SK-N-SH (cell line): ENCODE measurements around the gene ADCY10. TPM values are rescaled to one million over a fixed set of nuclear protein-coding genes. Genes with fewer than 3 reads are reported as not detected.

Experiments used
- CTCF ChIA-PET: fragments of 300-600, 350-600 bp; formaldehyde crosslinking; extraction: SDS; loops from one replicate; lab custom pipeline; 2021; lab: Yijun Ruan, JAX
- POLR2A ChIA-PET: fragments of 350-600 bp; sonication (Branson Sonifier 250); formaldehyde crosslinking; extraction: SDS; loops from one replicate; lab custom pipeline; 2020; ENCODE audit warnings: antibody characterized with exemption, inconsistent platforms; lab: Yijun Ruan, JAX
- DNase-seq: peaks from one replicate; pipeline ENCODE4 v3.0.0; 2012
- H2AFZ ChIP-seq: fragments of 200-600 bp; sonication (generic); 2 replicates; pipeline ENCODE4 v1.8.1; 2016; ENCODE audit warnings: antibody characterized with exemption, mild to moderate bottlenecking, low read depth
- H3F3A ChIP-seq: fragments of 200-600 bp; sonication (generic); replicated peaks from 2 replicates; pipeline ENCODE3; 2016; ENCODE audit warnings: antibody characterized with exemption, mild to moderate bottlenecking; ENCODE audit not compliant: insufficient read depth
- H3K27ac ChIP-seq, 2 experiments: fragments of 200-500 bp in 1 of 2; fragments of 200-600 bp in 1 of 2; sonication (Bioruptor generic) in 1 of 2; sonication (generic), shearing (Covaris generic) in 1 of 2; 2 replicates each; pipeline versions ENCODE4 v1.5.1 to v1.6.1; 2014 to 2016; ENCODE audit warnings: low read depth in 2 of 2, inconsistent platforms in 1 of 2, low read length in 1 of 2, mild to moderate bottlenecking in 1 of 2, mixed read lengths in 1 of 2
- H3K27me3 ChIP-seq: fragments of 200-600 bp; sonication (generic), shearing (Covaris generic); 2 replicates; pipeline ENCODE4 v1.6.1; 2016; ENCODE audit warnings: mixed run types; ENCODE audit not compliant: insufficient read depth
- H3K36me3 ChIP-seq, 2 experiments: fragments of 200-500 bp in 1 of 2; fragments of 200-600 bp in 1 of 2; sonication (Bioruptor generic) in 1 of 2; sonication (generic) in 1 of 2; replicated peaks in 1 of 2; 2 replicates each; pipeline versions ENCODE3 to v1.5.1; 2014 to 2016; ENCODE audit warnings: low read length in 1 of 2, mild to moderate bottlenecking in 1 of 2; ENCODE audit not compliant: insufficient read depth in 2 of 2, control insufficient read depth in 1 of 2
- H3K4me1 ChIP-seq, 2 experiments: fragments of 200-500 bp in 1 of 2; fragments of 200-600 bp in 1 of 2; sonication (Bioruptor generic) in 1 of 2; sonication (generic), shearing (Covaris generic) in 1 of 2; 2 replicates each; pipeline versions ENCODE4 v1.5.1 to v1.6.1; 2014 to 2016; ENCODE audit warnings: low read depth in 1 of 2, low read length in 1 of 2, mixed run types in 1 of 2; ENCODE audit not compliant: insufficient read depth in 2 of 2, control insufficient read depth in 1 of 2
- H3K4me2 ChIP-seq: fragments of 200-600 bp; sonication (generic), shearing (Covaris generic); 2 replicates; pipeline ENCODE4 v1.6.1; 2017; ENCODE audit warnings: mixed run types
- H3K4me3 ChIP-seq, 2 experiments: fragments of 200-500 bp in 1 of 2; fragments of 200-600 bp in 1 of 2; sonication (Bioruptor generic) in 1 of 2; sonication (generic), shearing (Covaris generic) in 1 of 2; 2 replicates each; pipeline versions ENCODE4 v1.5.1 to v1.8.1; 2014 to 2016; ENCODE audit warnings: low read depth in 2 of 2, inconsistent platforms in 1 of 2, low read length in 1 of 2, mild to moderate bottlenecking in 1 of 2, mixed read lengths in 1 of 2, moderate library complexity in 1 of 2
- H3K79me2 ChIP-seq: fragments of 200-600 bp; sonication (generic); 2 replicates; pipeline ENCODE4 v1.8.1; 2017; ENCODE audit warnings: mild to moderate bottlenecking; ENCODE audit not compliant: insufficient read depth
- H3K9ac ChIP-seq: fragments of 200-600 bp; sonication (generic); 2 replicates; pipeline ENCODE4 v1.6.1; 2017; ENCODE audit warnings: mixed run types
- H3K9me2 ChIP-seq: fragments of 200-600 bp; sonication (generic); 2 replicates; pipeline ENCODE4 v1.6.1; 2017; ENCODE audit warnings: mixed run types
- H3K9me3 ChIP-seq: fragments of 200-600 bp; sonication (generic); 2 replicates; pipeline ENCODE4 v1.6.1; 2017; ENCODE audit warnings: mixed run types, mild to moderate bottlenecking, moderate library complexity
- H4K20me1 ChIP-seq: fragments of 200-600 bp; sonication (generic); 2 replicates; pipeline ENCODE4 v1.6.1; 2017; ENCODE audit warnings: mild to moderate bottlenecking, mixed run types; ENCODE audit not compliant: insufficient read depth
- CHD2 ChIP-seq: fragments of 150-350 bp; IDR thresholded peaks from 2 replicates; pipeline ENCODE4 v1.6.1; 2018; ENCODE audit warnings: low read length; ENCODE audit not compliant: partially characterized antibody
- FOSL2 ChIP-seq: IDR thresholded peaks from 2 replicates; pipeline ENCODE4 v1.4.0; 2012; ENCODE audit warnings: low read depth, mild to moderate bottlenecking, moderate library complexity, borderline replicate concordance
- FOXM1 ChIP-seq: IDR thresholded peaks from 2 replicates; pipeline ENCODE4 v1.4.0; 2012; ENCODE audit warnings: low read depth, mild to moderate bottlenecking
- GABPA ChIP-seq: IDR thresholded peaks from 2 replicates; pipeline ENCODE4 v1.4.0; 2012; ENCODE audit warnings: low read depth, mild to moderate bottlenecking
- GATA2 ChIP-seq: sonication (generic); formaldehyde crosslinking; IDR thresholded peaks from 2 replicates; pipeline ENCODE4 v1.5.0; 2020; ENCODE audit warnings: mild to moderate bottlenecking, missing genetic modification reagents
- MAX ChIP-seq: IDR thresholded peaks from 2 replicates; pipeline ENCODE4 v1.4.0; 2012; ENCODE audit warnings: low read depth
- MXI1 ChIP-seq: IDR thresholded peaks from 2 replicates; pipeline ENCODE4 v1.6.1; 2012; ENCODE audit warnings: mild to moderate bottlenecking, low read depth, low read length, improper control_type of control experiment
- NFIC ChIP-seq: IDR thresholded peaks from 2 replicates; pipeline ENCODE4 v1.4.0; 2012; ENCODE audit warnings: borderline replicate concordance
- NRF1 ChIP-seq: IDR thresholded peaks from 2 replicates; pipeline ENCODE4 v1.6.1; 2012; ENCODE audit warnings: low read depth, mild to moderate bottlenecking, low read length
- PBX3 ChIP-seq: IDR thresholded peaks from 2 replicates; pipeline ENCODE4; 2012
- POLR2AphosphoS5 ChIP-seq: IDR thresholded peaks from 2 replicates; pipeline ENCODE4 v1.6.1; 2012; ENCODE audit warnings: low read depth, low read length
- RCOR1 ChIP-seq: fragments of 150-350 bp; IDR thresholded peaks from 2 replicates; pipeline ENCODE4 v1.6.1; 2017; ENCODE audit warnings: antibody characterized with exemption, low read length
- REST ChIP-seq: IDR thresholded peaks from 2 replicates; pipeline ENCODE4 v1.6.1; 2012; ENCODE audit warnings: mild to moderate bottlenecking, low read depth, low read length, moderate library complexity
- RFX5 ChIP-seq: IDR thresholded peaks from 2 replicates; pipeline ENCODE4 v1.6.1; 2012; ENCODE audit warnings: mild to moderate bottlenecking, improper control_type of control experiment, low read length
- RXRA ChIP-seq: IDR thresholded peaks from 2 replicates; pipeline ENCODE4 v1.4.0; 2012; ENCODE audit warnings: low read depth, mild to moderate bottlenecking, borderline replicate concordance
- SIN3A ChIP-seq: IDR thresholded peaks from 2 replicates; pipeline ENCODE4 v1.6.1; 2012; ENCODE audit warnings: low read depth, mild to moderate bottlenecking, low read length, moderate library complexity, borderline replicate concordance
- SMC3 ChIP-seq: IDR thresholded peaks from 2 replicates; pipeline ENCODE4 v1.6.1; 2012; ENCODE audit warnings: low read depth, low read length, improper control_type of control experiment
- TAF1 ChIP-seq: IDR thresholded peaks from 2 replicates; pipeline ENCODE4 v1.6.1; 2012; ENCODE audit warnings: low read depth, mild to moderate bottlenecking, low read length, moderate library complexity, borderline replicate concordance
- TCF12 ChIP-seq: IDR thresholded peaks from 2 replicates; pipeline ENCODE4 v1.4.0; 2012
- TEAD4 ChIP-seq: IDR thresholded peaks from 2 replicates; pipeline ENCODE4 v1.4.0; 2012; ENCODE audit warnings: mild to moderate bottlenecking, borderline replicate concordance; ENCODE audit not compliant: insufficient read depth
- USF1 ChIP-seq: IDR thresholded peaks from 2 replicates; pipeline ENCODE4 v1.4.0; 2012; ENCODE audit warnings: low read depth, borderline replicate concordance
- USF2 ChIP-seq: fragments of 150-350 bp; IDR thresholded peaks from 2 replicates; pipeline ENCODE4 v1.6.1; 2017; ENCODE audit warnings: antibody characterized with exemption, low read length, low read depth, borderline replicate concordance
- YY1 ChIP-seq: IDR thresholded peaks from 2 replicates; pipeline ENCODE4 v1.4.0; 2012; ENCODE audit warnings: low read depth, mild to moderate bottlenecking
- ZBTB33 ChIP-seq: IDR thresholded peaks from 2 replicates; pipeline ENCODE4 v1.4.0; 2012; ENCODE audit warnings: low read depth, borderline replicate concordance
- WGBS: methylation state at CpG from one replicate; pipeline ENCODE4 v1.1.6; 2017; ENCODE audit warnings: low lambda C conversion rate; 5-methylcytosine and 5-hydroxymethylcytosine counted together
- polyA plus RNA-seq, 3 experiments: library from polyadenylated mRNA; depleted of rRNA; stranded (reverse); fragments of >200 nt; gene quantifications; 2 replicates each; pipeline ENCODE4 v1.2.3, GENCODE V29; 2012

The ADCY10 gene
- polyA plus RNA-seq, 1 of the 3 experiments (the other 2 are of a cell fraction) = 0.10 TPM

GRCh38 chr1:167936068-167936929 is 22.4 kb upstream of the ADCY10 start, which contains the start of gene DCAF6:
Gene DCAF6 (plus strand): TSS chr1:167936683. CDS start chr1:167936912, 229 bp downstream.
- Histone ChIP-seq H3F3A (peaks cover 10% of the 10 kb centered on the region), H3K9ac (peak within 1 kb of the TSS; percentile 94), H3K27me3 (no peaks in the 10 kb centered on the region), H3K9me2 (no peaks in the 10 kb centered on the region), H2AFZ (peak within 1 kb of the TSS; percentile 69), H4K20me1 (peaks cover 34% of the 10 kb centered on the region), H3K27ac (peak within 1 kb of the TSS; percentile 94 to 100), H3K36me3 (no peaks in the 10 kb centered on the region), H3K4me2 (peak within 1 kb of the TSS; percentile 89), H3K9me3 (no peaks in the 10 kb centered on the region), H3K79me2 (peaks cover 87% of the 10 kb centered on the region), H3K4me3 (peak within 1 kb of the TSS; percentile 71 to 81), H3K4me1 (peaks cover 8 to 27% of the 10 kb centered on the region in 2 experiments; a peak in 3 of 4 replicates)
- peak; percentile 97 for DNase-seq
- ChIA-PET POLR2A (interaction anchor here (1.0 to 1.3 kb wide), 3 partner anchors 200 to 214 kb away, joined by 3 read pairs; partner anchors contain the start of gene MPZL1), CTCF (interaction anchor here (0.6 to 1.1 kb wide), 7 partner anchors 15 to 163 kb away, joined by 3 to 5 read pairs (median 3); no protein-coding TSS in a partner anchor)
- WGBS = under 1% methylated on average over 35 of the region's 58 CpGs
- no peak for TF ChIP-seq REST
- TF ChIP-seq SIN3A = no peak
- TF ChIP-seq TAF1 = peak; percentile 65; the same call in 1 of the 2 replicates
- peak; percentile 97 for TF ChIP-seq NRF1
- TF ChIP-seq ZBTB33 = peak; percentile 98
- TF ChIP-seq SMC3 = no peak
- TF ChIP-seq PBX3 = no peak
- TF ChIP-seq TEAD4 = no peak
- TF ChIP-seq NFIC = peak; percentile 35
- peak; percentile 69 for TF ChIP-seq RCOR1
- no peak for TF ChIP-seq USF2
- peak; percentile 66; the same call in 1 of the 2 replicates for TF ChIP-seq MXI1
- TF ChIP-seq CHD2 = peak; percentile 99
- TF ChIP-seq GATA2 (CRISPR knock-in tag) = no peak
- TF ChIP-seq TCF12 = 0 out of 2 replicates have a peak, but pooled peaks have one; percentile 2
- TF ChIP-seq USF1 = no peak
- peak; percentile 56 for TF ChIP-seq GABPA
- peak; percentile 68 for TF ChIP-seq MAX
- TF ChIP-seq YY1 = peak; percentile 98
- TF ChIP-seq FOXM1 = no peak
- TF ChIP-seq POLR2AphosphoS5 = peak; percentile 68
- TF ChIP-seq RFX5 = peak; percentile 32; the same call in 1 of the 2 replicates
- no peak for TF ChIP-seq RXRA
- TF ChIP-seq FOSL2 = no peak
